Lower lobe of right lung (tissue), 2 donors: Measurements from ENCODE around the gene RNF213. TPM values are rescaled to one million over a fixed set of nuclear protein-coding genes. Genes with fewer than 3 reads are reported as not detected.
A peak's percentile ranks its signal among the peaks of the same experiment; 100 is the strongest.
"Not testable (repeated sequence)": the region's sequence is repeated elsewhere in the genome, so short reads cannot be mapped to it uniquely, and the experiment has no call there.

ENCODE experiments used
- ATAC-seq, 2 donors: fragments of 200-7000 bp; cut with Tn5 transposase; one replicate each; pipeline ENCODE4 v1.9.1; 2020 to 2022; ENCODE audit warnings: mild to moderate bottlenecking in 2 of 2, moderate library complexity in 2 of 2
- DNase-seq: peaks from one replicate; pipeline ENCODE4 v3.0.0-alpha.2; 2020
- H3K27ac ChIP-seq: fragments of 200-600 bp; one replicate; pipeline ENCODE4 v1.8.0; 2022
- H3K27me3 ChIP-seq: fragments of 200-600 bp; one replicate; pipeline ENCODE4 v1.8.0; 2022; ENCODE audit warnings: low read depth
- H3K36me3 ChIP-seq: fragments of 200-600 bp; one replicate; pipeline ENCODE4 v1.8.0; 2022; ENCODE audit warnings: mild to moderate bottlenecking
- H3K4me1 ChIP-seq: fragments of 200-600 bp; one replicate; pipeline ENCODE4 v1.8.0; 2022
- H3K4me3 ChIP-seq: fragments of 200-600 bp; one replicate; pipeline ENCODE4 v1.8.0; 2022; ENCODE audit warnings: mild to moderate bottlenecking
- H3K9me3 ChIP-seq: fragments of 200-600 bp; one replicate; pipeline ENCODE4 v1.8.0; 2022
- CTCF ChIP-seq: fragments of 200-600 bp; IDR thresholded peaks from one replicate; pipeline ENCODE4 v1.8.0; 2022; ENCODE audit warnings: antibody characterized with exemption, mild to moderate bottlenecking
- intact Hi-C: fragments of 100-400 bp; cut with DNase I; formaldehyde crosslinking; loops from one replicate; pipeline ENCODE4 v1.11.0; 2022
- total RNA-seq: library from RNA; stranded (reverse); fragmentation: NEBNext Ultra II Directional; extraction: Animal tissue kit (Norgen Biotek cat#: 25700); gene quantifications from one replicate; pipeline ENCODE4 v1.2.1, GENCODE V29; 2021
- donor health status: DM: no; HTN: yes; CAD: no; lungs with severe emphysema.

The RNF213 gene
- total RNA-seq, 1 donor from 2014 or later: 300 TPM

GRCh38 chr17:80294653-80295052, 34.0 kb downstream of the RNF213 start:
- Histone ChIP-seq H3K4me1 (no peaks in the 10 kb centered on the region), H3K9me3 (no peaks in the 10 kb centered on the region), H3K4me3 (no peak overlapping the region), H3K27ac (no peak overlapping the region), H3K27me3 (no peaks in the 10 kb centered on the region), H3K36me3 (peaks cover 100% of the 10 kb centered on the region)
- no peak for TF ChIP-seq CTCF
- intact Hi-C loops: no loop called here
- ATAC-seq: no peak
- DNase-seq: peak; percentile 18

- Histone ChIP-seq H3K27me3 (no peaks in the 10 kb centered on the region), H3K27ac (no peak overlapping the region), H3K4me3 (no peak overlapping the region), H3K4me1 (no peaks in the 10 kb centered on the region), H3K9me3 (no peaks in the 10 kb centered on the region), H3K36me3 (peaks cover 100% of the 10 kb centered on the region)
- intact Hi-C loops: no loop called here
- ATAC-seq (peak in 1 of 2 donors; percentile 8), DNase-seq (peak; percentile 25)
- no peak for TF ChIP-seq CTCF
These were observed 34.5 kb downstream of the RNF213 start for GRCh38 chr17:80295146-80295545.

- no peak for ATAC-seq
- H3K36me3 ChIP-seq: peaks cover 100% of the 10 kb centered on the region
These were observed 34.9 kb downstream of the RNF213 start for GRCh38 chr17:80295559-80295958.

GRCh38 chr17:80296221-80296620, 35.6 kb downstream of the RNF213 start:
- H3K9me3 ChIP-seq: no peaks in the 10 kb centered on the region
- intact Hi-C loops: no loop called here
- no peaks in the 10 kb centered on the region for H3K27me3 ChIP-seq
- no peak for ATAC-seq
- no peak overlapping the region for H3K27ac ChIP-seq
- H3K36me3 ChIP-seq: peaks cover 99% of the 10 kb centered on the region
- peak; percentile 18 for DNase-seq
- no peak overlapping the region for H3K4me3 ChIP-seq
- no peaks in the 10 kb centered on the region for H3K4me1 ChIP-seq
- TF ChIP-seq CTCF: no peak

More at GRCh38 chr17:80295559-80295958, 34.9 kb downstream of the RNF213 start:
- intact Hi-C loops: no loop called here
- Histone ChIP-seq H3K27me3 (no peaks in the 10 kb centered on the region), H3K4me1 (no peaks in the 10 kb centered on the region), H3K9me3 (no peaks in the 10 kb centered on the region), H3K4me3 (no peak overlapping the region), H3K27ac (no peak overlapping the region)
- no peak for DNase-seq
- no peak for TF ChIP-seq CTCF

GRCh38 chr17:80297996-80298560, 37.4 kb downstream of the RNF213 start:
- Histone ChIP-seq H3K36me3 (peaks cover 99% of the 10 kb centered on the region), H3K9me3 (peaks cover 3% of the 10 kb centered on the region), H3K27me3 (no peaks in the 10 kb centered on the region), H3K27ac (no peak overlapping the region), H3K4me3 (no peak overlapping the region), H3K4me1 (no peaks in the 10 kb centered on the region)
- DNase-seq: peak; percentile 37
- peak in 1 of 2 donors; percentile 25 for ATAC-seq
- TF ChIP-seq CTCF: no peak
- intact Hi-C loops: no loop called here

- intact Hi-C loops, ATAC-seq, H3K4me3 ChIP-seq, H3K4me1 ChIP-seq, H3K27ac ChIP-seq, H3K27me3 ChIP-seq, DNase-seq: not testable (repeated sequence)
- Histone ChIP-seq H3K9me3 (peaks cover 14% of the 10 kb centered on the region), H3K36me3 (peaks cover 99% of the 10 kb centered on the region)
These were observed 38.9 kb downstream of the RNF213 start for GRCh38 chr17:80299350-80300100.

GRCh38 chr17:80300756-80301155, 40.1 kb downstream of the RNF213 start:
- H3K4me3 ChIP-seq, ATAC-seq, H3K27ac ChIP-seq, H3K27me3 ChIP-seq, intact Hi-C loops, H3K4me1 ChIP-seq: not testable (repeated sequence)
- peaks cover 99% of the 10 kb centered on the region for H3K36me3 ChIP-seq
- peaks cover 14% of the 10 kb centered on the region for H3K9me3 ChIP-seq
- DNase-seq: peak; percentile 13
